HFFc6 (cell line): ENCODE results near the gene THBS2. TPM values are rescaled to one million over a fixed set of nuclear protein-coding genes. Genes with fewer than 3 reads are reported as not detected.

ENCODE experiments used
- DNase-seq: peaks from one replicate; pipeline ENCODE4 v3.0.0-alpha.2; 2018
- H3K27ac Mint-ChIP-seq: 2 replicates; pipeline ENCODE4 v1.8.0; 2020; ENCODE audit warnings: mild to moderate bottlenecking, mixed read lengths
- H3K27me3 Mint-ChIP-seq: 2 replicates; pipeline ENCODE4 v1.8.0; 2021; ENCODE audit warnings: mild to moderate bottlenecking, moderate library complexity, mixed read lengths; ENCODE audit not compliant: insufficient read depth
- H3K36me3 Mint-ChIP-seq: 2 replicates; pipeline ENCODE4 v1.8.0; 2021; ENCODE audit warnings: low read depth, mixed read lengths
- H3K4me1 Mint-ChIP-seq: 2 replicates; pipeline ENCODE4 v1.8.0; 2020; ENCODE audit warnings: low read depth, mixed read lengths
- H3K4me3 Mint-ChIP-seq: 2 replicates; pipeline ENCODE4 v1.8.0; 2020; ENCODE audit warnings: mild to moderate bottlenecking, moderate library complexity, mixed read lengths
- H3K9me3 Mint-ChIP-seq: 2 replicates; pipeline ENCODE4 v1.8.0; 2020; ENCODE audit warnings: mild to moderate bottlenecking, mixed read lengths
- total RNA-seq, 6 experiments: library from RNA; stranded (reverse); fragmentation: NEBNext Ultra II Directional; extraction: Animal tissue kit (Norgen Biotek cat#: 25700); gene quantifications; 2 replicates in 1 of 6; 3 replicates in 5 of 6; pipeline ENCODE4 v1.2.3, GENCODE V29; 2021
- TF ChIP-seq, protein P1 (sequence below): fragments of 200-600 bp; sonication (generic); IDR thresholded peaks from 2 replicates; pipeline ENCODE4 v1.5.0; 2021; ENCODE audit warnings: antibody characterized with exemption, mild to moderate bottlenecking

The THBS2 gene
- total RNA-seq, 6 experiments from 2014 or later: 156 to 254 (median 218) TPM

DNA sequence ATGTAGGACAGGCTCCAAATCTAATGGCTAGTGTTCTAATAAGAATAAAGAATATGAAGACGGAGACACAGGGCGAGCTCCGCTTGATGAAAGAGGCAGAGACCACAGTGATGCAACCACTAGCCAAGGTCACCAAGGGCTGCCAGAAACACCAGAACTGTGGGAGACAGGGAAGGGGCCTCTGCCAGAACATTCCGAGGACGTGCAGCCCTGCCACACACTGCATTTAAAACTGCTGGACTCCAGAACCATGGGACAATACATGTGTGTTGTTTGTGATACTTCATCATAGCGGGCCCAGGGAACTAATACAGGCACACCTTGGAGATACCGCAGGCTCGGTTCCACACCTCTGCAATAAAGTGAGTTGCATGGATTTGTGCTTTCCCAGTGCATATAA lies 2.9 kb upstream of the THBS2 start:
- Mint-ChIP-seq H3K27ac (no peak overlapping the region), H3K36me3 (peaks cover 22% of the 10 kb centered on the region), H3K9me3 (peaks cover 4% of the 10 kb centered on the region; the same call in 1 of the 2 replicates), H3K4me1 (peaks cover 20% of the 10 kb centered on the region), H3K4me3 (no peak overlapping the region), H3K27me3 (peaks cover 13% of the 10 kb centered on the region)
- no peak for DNase-seq
- TF ChIP-seq, protein P1, sequence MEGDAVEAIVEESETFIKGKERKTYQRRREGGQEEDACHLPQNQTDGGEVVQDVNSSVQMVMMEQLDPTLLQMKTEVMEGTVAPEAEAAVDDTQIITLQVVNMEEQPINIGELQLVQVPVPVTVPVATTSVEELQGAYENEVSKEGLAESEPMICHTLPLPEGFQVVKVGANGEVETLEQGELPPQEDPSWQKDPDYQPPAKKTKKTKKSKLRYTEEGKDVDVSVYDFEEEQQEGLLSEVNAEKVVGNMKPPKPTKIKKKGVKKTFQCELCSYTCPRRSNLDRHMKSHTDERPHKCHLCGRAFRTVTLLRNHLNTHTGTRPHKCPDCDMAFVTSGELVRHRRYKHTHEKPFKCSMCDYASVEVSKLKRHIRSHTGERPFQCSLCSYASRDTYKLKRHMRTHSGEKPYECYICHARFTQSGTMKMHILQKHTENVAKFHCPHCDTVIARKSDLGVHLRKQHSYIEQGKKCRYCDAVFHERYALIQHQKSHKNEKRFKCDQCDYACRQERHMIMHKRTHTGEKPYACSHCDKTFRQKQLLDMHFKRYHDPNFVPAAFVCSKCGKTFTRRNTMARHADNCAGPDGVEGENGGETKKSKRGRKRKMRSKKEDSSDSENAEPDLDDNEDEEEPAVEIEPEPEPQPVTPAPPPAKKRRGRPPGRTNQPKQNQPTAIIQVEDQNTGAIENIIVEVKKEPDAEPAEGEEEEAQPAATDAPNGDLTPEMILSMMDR: no peak

DNA sequence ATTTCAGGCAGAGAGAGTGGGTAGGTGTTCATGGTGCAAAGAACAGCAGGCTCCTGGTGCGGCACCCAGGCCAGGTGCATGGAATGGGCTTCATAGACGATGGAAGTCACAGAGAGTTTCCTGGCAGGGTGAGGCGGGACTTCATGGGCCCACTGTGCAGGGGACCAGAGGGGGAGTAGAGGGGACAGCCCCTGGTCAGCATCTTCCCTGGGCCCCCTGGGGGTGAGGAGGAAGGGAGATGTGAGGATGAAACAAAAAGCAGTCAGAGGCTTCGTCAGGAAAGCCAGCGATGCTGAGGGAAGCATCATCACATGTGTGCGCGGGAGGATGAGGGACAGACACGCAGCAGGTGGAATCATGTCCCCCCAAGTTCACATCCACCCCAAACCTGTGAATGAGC lies 2.4 kb upstream of the THBS2 start:
- H3K27me3 Mint-ChIP-seq: peaks cover 13% of the 10 kb centered on the region
- H3K4me3 Mint-ChIP-seq: no peak overlapping the region
- DNase-seq: no peak
- H3K4me1 Mint-ChIP-seq: peaks cover 24% of the 10 kb centered on the region
- peaks cover 4% of the 10 kb centered on the region; the same call in 1 of the 2 replicates for H3K9me3 Mint-ChIP-seq
- peaks cover 26% of the 10 kb centered on the region for H3K36me3 Mint-ChIP-seq
- no peak overlapping the region for H3K27ac Mint-ChIP-seq
- TF ChIP-seq, protein P1: no peak

DNA sequence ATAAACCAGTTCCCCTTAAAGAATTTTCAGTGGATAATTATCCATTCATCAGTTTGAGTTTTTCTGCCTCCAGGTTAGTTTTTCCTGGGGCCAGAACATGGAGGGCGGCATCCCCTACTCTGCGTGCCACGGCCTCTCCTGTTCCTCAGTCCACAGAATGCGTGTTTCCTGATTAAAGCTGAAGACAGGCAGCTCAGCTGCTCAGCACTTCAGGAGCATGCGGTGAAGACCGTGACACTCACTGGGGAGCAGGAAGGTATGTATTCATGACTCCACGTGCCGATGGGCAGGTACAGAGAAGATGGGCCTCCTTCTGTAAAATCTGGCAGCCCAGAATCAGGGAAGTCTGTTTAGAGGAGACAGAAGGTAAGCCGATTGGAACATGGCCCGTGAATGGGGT lies 2.0 kb upstream of the THBS2 start:
- H3K27me3 Mint-ChIP-seq: peaks cover 13% of the 10 kb centered on the region
- no peak for DNase-seq
- peaks cover 30% of the 10 kb centered on the region for H3K36me3 Mint-ChIP-seq
- H3K4me1 Mint-ChIP-seq: peaks cover 29% of the 10 kb centered on the region
- H3K4me3 Mint-ChIP-seq: no peak overlapping the region
- H3K9me3 Mint-ChIP-seq: peaks cover 4% of the 10 kb centered on the region; the same call in 1 of the 2 replicates
- TF ChIP-seq, protein P1: no peak
- no peak overlapping the region for H3K27ac Mint-ChIP-seq

DNA sequence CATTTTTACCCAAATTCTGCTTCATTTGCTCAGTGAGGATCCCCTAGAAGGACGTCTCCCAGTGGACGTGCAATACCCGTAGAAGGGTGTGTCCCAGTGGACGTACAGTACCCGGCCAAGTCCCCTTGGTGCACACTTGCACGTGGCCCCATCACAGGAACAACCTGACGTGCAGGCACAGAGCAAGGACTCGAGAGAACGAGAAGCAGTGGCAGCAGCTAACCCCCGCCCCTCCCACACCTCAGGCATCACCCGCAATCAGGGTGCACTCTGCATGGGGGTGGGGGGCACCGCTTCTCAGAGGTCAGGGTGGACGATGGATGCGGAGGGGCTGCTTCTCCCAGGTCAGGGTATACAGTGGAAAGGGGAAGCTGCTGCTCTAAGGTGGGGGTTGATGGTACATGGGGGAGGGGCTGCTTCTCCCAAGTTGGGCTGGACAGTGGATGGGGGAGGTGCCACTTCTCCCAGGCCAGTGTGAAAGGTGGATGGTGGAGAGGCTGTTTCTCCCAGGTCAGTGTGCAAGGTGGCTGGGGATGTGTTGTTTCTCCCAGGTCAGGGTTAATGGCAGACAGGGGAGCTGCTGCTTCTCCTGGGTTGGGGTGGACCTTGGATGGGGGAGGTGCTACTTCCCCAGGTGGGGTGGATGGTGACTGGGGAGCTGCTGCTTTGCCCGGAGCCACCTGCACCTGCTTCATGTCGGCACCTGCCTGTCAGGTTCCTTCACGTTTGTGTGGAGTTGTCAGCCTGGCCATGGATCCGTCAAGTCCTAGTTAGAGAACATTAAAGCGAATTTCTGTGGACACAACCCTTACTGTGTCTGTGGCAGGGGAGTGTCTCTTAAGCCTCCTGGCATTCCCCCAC lies 1.0 kb upstream of the THBS2 start:
- Mint-ChIP-seq H3K27me3 (peaks cover 13% of the 10 kb centered on the region), H3K4me3 (0 out of 2 replicates have a peak overlapping the region, but pooled peaks have one; percentile 98), H3K4me1 (peaks cover 36% of the 10 kb centered on the region), H3K36me3 (peaks cover 34% of the 10 kb centered on the region), H3K9me3 (peaks cover 4% of the 10 kb centered on the region; the same call in 1 of the 2 replicates), H3K27ac (no peak overlapping the region; the same call in 1 of the 2 replicates)
- TF ChIP-seq, protein P1: no peak
- no peak for DNase-seq

DNA sequence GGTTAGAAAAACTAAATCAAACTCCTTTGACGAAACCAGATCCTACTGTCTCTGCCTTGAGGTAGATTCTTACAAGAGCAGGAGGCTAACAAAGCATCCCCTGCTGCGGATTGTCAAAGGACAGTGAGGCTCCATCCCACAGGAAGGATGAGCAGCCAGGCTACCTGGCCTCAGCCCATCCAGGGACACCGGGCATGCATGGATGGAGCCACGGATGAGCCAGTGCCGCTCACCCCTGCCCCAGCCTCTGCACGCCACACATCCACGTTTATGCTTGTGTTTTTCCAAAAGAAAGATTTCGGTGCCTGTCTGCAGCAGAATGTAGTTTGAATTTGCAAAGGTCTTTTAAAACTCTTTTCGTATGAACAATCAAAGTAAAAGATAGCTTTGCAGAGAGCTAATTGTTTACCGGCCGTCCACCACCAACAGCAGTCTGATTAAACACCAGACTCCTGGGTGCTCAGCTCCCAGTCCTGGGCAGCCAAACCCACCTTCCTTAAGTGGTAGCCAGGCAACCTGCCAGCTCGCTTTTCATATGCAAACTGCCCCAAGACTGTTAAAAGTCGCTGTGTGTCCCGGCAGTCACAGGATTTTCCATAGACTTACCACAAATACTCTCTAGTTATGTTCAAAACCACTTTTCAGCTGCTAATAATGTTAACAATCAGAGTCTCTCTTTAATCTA lies 999 bp downstream of the THBS2 start:
- Mint-ChIP-seq H3K4me3 (peak overlapping the region; percentile 98), H3K9me3 (no peaks in the 10 kb centered on the region), H3K36me3 (peaks cover 53% of the 10 kb centered on the region), H3K4me1 (peaks cover 38% of the 10 kb centered on the region), H3K27me3 (peaks cover 15% of the 10 kb centered on the region), H3K27ac (peak overlapping the region; percentile 90)
- no peak for DNase-seq
- TF ChIP-seq, protein P1: no peak
